IPS-20b (cell line): ENCODE measurements around the gene QKI.

Source experiments
- H3K27ac ChIP-seq: one replicate; pipeline ENCODE4 v1.5.1; 2013; ENCODE audit warnings: low read length
- H3K27me3 ChIP-seq: 2 replicates; pipeline ENCODE4 v1.6.1; 2013; ENCODE audit warnings: mild to moderate bottlenecking, low read length, inconsistent platforms; ENCODE audit not compliant: insufficient read depth
- H3K36me3 ChIP-seq: 2 replicates; pipeline ENCODE4 v1.6.1; 2013; ENCODE audit warnings: low read depth, mild to moderate bottlenecking, inconsistent platforms, low read length, moderate library complexity; ENCODE audit not compliant: insufficient read depth
- H3K4me1 ChIP-seq: 2 replicates; pipeline ENCODE4 v1.6.1; 2013; ENCODE audit warnings: mild to moderate bottlenecking, control low read depth, inconsistent platforms, low read length, moderate library complexity; ENCODE audit not compliant: insufficient read depth
- H3K4me3 ChIP-seq: 2 replicates; pipeline ENCODE4 v1.5.1; 2013; ENCODE audit warnings: mild to moderate bottlenecking, low read length, inconsistent platforms
- H3K9ac ChIP-seq: 2 replicates; pipeline ENCODE4 v1.6.1; 2013; ENCODE audit warnings: low read depth, mild to moderate bottlenecking, inconsistent platforms, low read length, moderate library complexity
- H3K9me3 ChIP-seq: 2 replicates; pipeline ENCODE4 v1.6.1; 2013; ENCODE audit warnings: mild to moderate bottlenecking, low read depth, low read length, inconsistent platforms; ENCODE audit not compliant: insufficient read depth

The QKI gene

GRCh38 chr6:163571730-163572129, 157.2 kb downstream of the QKI start:
- Histone ChIP-seq H3K36me3 (peaks cover 31% of the 10 kb centered on the region), H3K4me1 (peaks cover 29% of the 10 kb centered on the region), H3K27ac (no peak overlapping the region), H3K9me3 (no peaks in the 10 kb centered on the region), H3K4me3 (no peak overlapping the region), H3K9ac (no peak overlapping the region), H3K27me3 (no peaks in the 10 kb centered on the region)

GRCh38 chr6:163572612-163573011, 158.1 kb downstream of the QKI start:
- no peaks in the 10 kb centered on the region for H3K9me3 ChIP-seq
- H3K4me3 ChIP-seq: no peak overlapping the region
- no peaks in the 10 kb centered on the region for H3K27me3 ChIP-seq
- peaks cover 22% of the 10 kb centered on the region for H3K36me3 ChIP-seq
- no peak overlapping the region for H3K27ac ChIP-seq
- H3K9ac ChIP-seq: no peak overlapping the region
- H3K4me1 ChIP-seq: peaks cover 38% of the 10 kb centered on the region

- Histone ChIP-seq H3K9me3 (no peaks in the 10 kb centered on the region), H3K27ac (no peak overlapping the region), H3K36me3 (peaks cover 19% of the 10 kb centered on the region), H3K4me1 (peaks cover 43% of the 10 kb centered on the region), H3K4me3 (no peak overlapping the region), H3K9ac (no peak overlapping the region), H3K27me3 (no peaks in the 10 kb centered on the region)
Measured at GRCh38 chr6:163573503-163574179, 159.1 kb downstream of the QKI start.

GRCh38 chr6:163576114-163576513, 161.6 kb downstream of the QKI start:
- H3K4me3 ChIP-seq: no peak overlapping the region
- H3K9ac ChIP-seq: no peak overlapping the region
- H3K4me1 ChIP-seq: peaks cover 65% of the 10 kb centered on the region
- no peaks in the 10 kb centered on the region for H3K27me3 ChIP-seq
- H3K36me3 ChIP-seq: peaks cover 13% of the 10 kb centered on the region
- no peaks in the 10 kb centered on the region for H3K9me3 ChIP-seq
- H3K27ac ChIP-seq: no peak overlapping the region

GRCh38 chr6:163577404-163577803, 162.9 kb downstream of the QKI start:
- Histone ChIP-seq H3K4me1 (peaks cover 59% of the 10 kb centered on the region), H3K9me3 (no peaks in the 10 kb centered on the region), H3K36me3 (peaks cover 9% of the 10 kb centered on the region; the same call in 1 of the 2 replicates), H3K9ac (no peak overlapping the region), H3K27ac (no peak overlapping the region), H3K27me3 (no peaks in the 10 kb centered on the region), H3K4me3 (no peak overlapping the region)

GRCh38 chr6:163579111-163579879, 164.8 kb downstream of the QKI start:
- Histone ChIP-seq H3K27ac (no peak overlapping the region), H3K9me3 (no peaks in the 10 kb centered on the region), H3K36me3 (peaks cover 6% of the 10 kb centered on the region; the same call in 1 of the 2 replicates), H3K27me3 (no peaks in the 10 kb centered on the region), H3K4me3 (no peak overlapping the region), H3K9ac (no peak overlapping the region; the same call in 1 of the 2 replicates), H3K4me1 (peaks cover 43% of the 10 kb centered on the region)

GRCh38 chr6:163579880-163580295, 165.4 kb downstream of the QKI start:
- Histone ChIP-seq H3K4me3 (no peak overlapping the region), H3K27ac (no peak overlapping the region), H3K9ac (no peak overlapping the region; the same call in 1 of the 2 replicates), H3K27me3 (no peaks in the 10 kb centered on the region), H3K36me3 (peaks cover 3% of the 10 kb centered on the region; the same call in 1 of the 2 replicates), H3K4me1 (peaks cover 40% of the 10 kb centered on the region), H3K9me3 (no peaks in the 10 kb centered on the region)

- H3K4me1 ChIP-seq: peaks cover 40% of the 10 kb centered on the region
- H3K36me3 ChIP-seq: no peaks in the 10 kb centered on the region
- H3K27ac ChIP-seq: no peak overlapping the region
- no peak overlapping the region for H3K9ac ChIP-seq
- H3K4me3 ChIP-seq: no peak overlapping the region
- H3K27me3 ChIP-seq: no peaks in the 10 kb centered on the region
- H3K9me3 ChIP-seq: no peaks in the 10 kb centered on the region
Measured at GRCh38 chr6:163580311-163581030, 166.0 kb downstream of the QKI start.

GRCh38 chr6:163583558-163583957, 169.0 kb downstream of the QKI start:
- Histone ChIP-seq H3K27me3 (no peaks in the 10 kb centered on the region), H3K4me3 (no peak overlapping the region), H3K36me3 (no peaks in the 10 kb centered on the region), H3K4me1 (peaks cover 24% of the 10 kb centered on the region; the same call in 1 of the 2 replicates), H3K27ac (no peak overlapping the region), H3K9me3 (no peaks in the 10 kb centered on the region), H3K9ac (no peak overlapping the region)

- no peak overlapping the region for H3K4me3 ChIP-seq
- H3K4me1 ChIP-seq: no peaks in the 10 kb centered on the region; the same call in 1 of the 2 replicates
- no peaks in the 10 kb centered on the region for H3K36me3 ChIP-seq
- no peaks in the 10 kb centered on the region for H3K9me3 ChIP-seq
- H3K27me3 ChIP-seq: no peaks in the 10 kb centered on the region
- H3K9ac ChIP-seq: no peak overlapping the region
- H3K27ac ChIP-seq: no peak overlapping the region
Measured at GRCh38 chr6:163585932-163586437, 171.5 kb downstream of the QKI start.

- no peak overlapping the region for H3K4me3 ChIP-seq
- H3K9me3 ChIP-seq: no peaks in the 10 kb centered on the region
- H3K36me3 ChIP-seq: no peaks in the 10 kb centered on the region
- H3K27me3 ChIP-seq: no peaks in the 10 kb centered on the region
- no peaks in the 10 kb centered on the region for H3K4me1 ChIP-seq
- no peak overlapping the region for H3K9ac ChIP-seq
- no peak overlapping the region for H3K27ac ChIP-seq
Measured at GRCh38 chr6:163586888-163587287, 172.4 kb downstream of the QKI start.
